GM12873 (cell line): ENCODE data around the gene ZNF679.

Experiments
- CTCF ChIP-seq: IDR thresholded peaks from 2 replicates; pipeline ENCODE4 v1.5.1; 2012; ENCODE audit warnings: low read depth, mild to moderate bottlenecking, moderate library complexity, low read length, control low read depth; ENCODE audit not compliant: insufficient read depth; ENCODE audit errors: missing control alignments

ZNF679 gene

GRCh38 chr7:64313740-64314491, 85.6 kb downstream of the ZNF679 start, which contains the start of gene ZNF736:
Gene ZNF736 (plus strand): TSS chr7:64313961. CDS start chr7:64314151, 190 bp downstream.
- TF ChIP-seq CTCF, result no peak

GRCh38 chr7:64314566-64314965, 86.3 kb downstream of the ZNF679 start:
- no peak for TF ChIP-seq CTCF
